ENCODE results near the gene TTC39B.

TTC39B gene

GRCh38 chr9:15115702-15116101 is 191.3 kb downstream of the TTC39B start:
- TF ChIP-seq SCRT1 (tag by site-specific recombination; IDR thresholded peaks at IDR 0.05; ENCODE audit: borderline replicate concordance) (no peak), ZNF157 (tag by site-specific recombination; IDR thresholded peaks at IDR 0.05) (no peak), ZNF221 (tag by site-specific recombination; IDR thresholded peaks at IDR 0.05; ENCODE audit: borderline replicate concordance) (no peak), MEIS1 (CRISPR knock-in tag; IDR thresholded peaks at IDR 0.05; ENCODE audit: borderline replicate concordance) (no peak), ZBTB26 (tag by site-specific recombination; optimal IDR thresholded peaks at IDR 0.05) (no peak), ZNF223 (tag by site-specific recombination; IDR thresholded peaks at IDR 0.05) (no peak), ZNF677 (tag by site-specific recombination; IDR thresholded peaks at IDR 0.05) (no peak), ZNF600 (tag by site-specific recombination; IDR thresholded peaks at IDR 0.05) (no peak), YY2 (tag by site-specific recombination; IDR thresholded peaks at IDR 0.05) (no peak), ZNF362 (tag by site-specific recombination; IDR thresholded peaks at IDR 0.05) (no peak), KLF1 (tag by site-specific recombination; IDR thresholded peaks at IDR 0.05) (no peak), REPIN1 (tag by site-specific recombination; IDR thresholded peaks at IDR 0.05; ENCODE audit: low read depth) (no peak), ZNF114 (tag by site-specific recombination; IDR thresholded peaks at IDR 0.05) (no peak), ZBTB21 (tag by site-specific recombination; IDR thresholded peaks at IDR 0.05) (no peak)
- TF ChIP-seq, protein P1, sequence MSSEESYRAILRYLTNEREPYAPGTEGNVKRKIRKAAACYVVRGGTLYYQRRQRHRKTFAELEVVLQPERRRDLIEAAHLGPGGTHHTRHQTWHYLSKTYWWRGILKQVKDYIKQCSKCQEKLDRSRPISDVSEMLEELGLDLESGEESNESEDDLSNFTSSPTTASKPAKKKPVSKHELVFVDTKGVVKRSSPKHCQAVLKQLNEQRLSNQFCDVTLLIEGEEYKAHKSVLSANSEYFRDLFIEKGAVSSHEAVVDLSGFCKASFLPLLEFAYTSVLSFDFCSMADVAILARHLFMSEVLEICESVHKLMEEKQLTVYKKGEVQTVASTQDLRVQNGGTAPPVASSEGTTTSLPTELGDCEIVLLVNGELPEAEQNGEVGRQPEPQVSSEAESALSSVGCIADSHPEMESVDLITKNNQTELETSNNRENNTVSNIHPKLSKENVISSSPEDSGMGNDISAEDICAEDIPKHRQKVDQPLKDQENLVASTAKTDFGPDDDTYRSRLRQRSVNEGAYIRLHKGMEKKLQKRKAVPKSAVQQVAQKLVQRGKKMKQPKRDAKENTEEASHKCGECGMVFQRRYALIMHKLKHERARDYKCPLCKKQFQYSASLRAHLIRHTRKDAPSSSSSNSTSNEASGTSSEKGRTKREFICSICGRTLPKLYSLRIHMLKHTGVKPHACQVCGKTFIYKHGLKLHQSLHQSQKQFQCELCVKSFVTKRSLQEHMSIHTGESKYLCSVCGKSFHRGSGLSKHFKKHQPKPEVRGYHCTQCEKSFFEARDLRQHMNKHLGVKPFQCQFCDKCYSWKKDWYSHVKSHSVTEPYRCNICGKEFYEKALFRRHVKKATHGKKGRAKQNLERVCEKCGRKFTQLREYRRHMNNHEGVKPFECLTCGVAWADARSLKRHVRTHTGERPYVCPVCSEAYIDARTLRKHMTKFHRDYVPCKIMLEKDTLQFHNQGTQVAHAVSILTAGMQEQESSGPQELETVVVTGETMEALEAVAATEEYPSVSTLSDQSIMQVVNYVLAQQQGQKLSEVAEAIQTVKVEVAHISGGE (tag by site-specific recombination; conservative IDR thresholded peaks at IDR 0.05; ENCODE audit: low read depth) = no peak
- no peak overlapping the region for H3K4me3 ChIP-seq (ENCODE audit: low read depth, low read length)
- H3K9me3 ChIP-seq (ENCODE audit: control insufficient read depth, insufficient read depth, low read depth, low read length) = no peaks in the 10 kb centered on the region
- 0 out of 2 replicates have a peak, but pooled peaks cover 3% of the 10 kb centered on the region for H3K4me1 ChIP-seq (ENCODE audit: control insufficient read depth, insufficient read depth, low read length)
- H3K36me3 ChIP-seq (ENCODE audit: control insufficient read depth in 2 of 2, insufficient read depth in 1 of 2, low read length in 2 of 2) = no peaks in the 10 kb centered on the region
- H3K27ac ChIP-seq (ENCODE audit: extremely low read depth, low read depth, low read length) = no peak overlapping the region
- CTCF ChIA-PET = interaction anchor here (1.3 to 3.0 kb wide), 3 partner anchors 11 to 19 kb away, joined by 5 to 21 read pairs (median 6); no protein-coding TSS in a partner anchor
- POLR2A ChIA-PET = no interaction called here

DNA sequence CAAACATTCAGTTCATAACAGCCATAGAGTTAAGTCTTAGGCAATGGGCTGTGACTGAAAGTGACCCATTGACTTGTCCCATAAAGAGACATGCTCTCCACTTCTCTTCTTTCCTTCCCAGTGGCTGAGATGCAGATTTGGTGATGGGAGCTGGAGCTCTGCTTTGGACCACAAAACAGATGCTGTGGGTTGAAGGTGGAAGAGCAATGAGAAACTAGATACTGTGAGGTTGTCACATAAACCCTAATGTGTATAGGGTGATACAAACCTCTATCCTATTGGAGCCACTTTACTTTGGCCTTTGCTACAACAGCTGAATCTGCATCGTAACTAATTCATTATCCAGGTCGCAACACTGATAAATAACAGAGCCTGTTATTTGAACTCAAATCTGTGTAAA is 192.0 kb downstream of the TTC39B start:
- ChIA-PET POLR2A (no interaction called here), CTCF (interaction anchor here (1.2 to 3.0 kb wide), 3 partner anchors 10 to 20 kb away, joined by 3 to 21 read pairs (median 6); no protein-coding TSS in a partner anchor)
- H3K36me3 ChIP-seq (ENCODE audit: control insufficient read depth in 2 of 2, insufficient read depth in 1 of 2, low read length in 2 of 2) = no peaks in the 10 kb centered on the region
- no peak overlapping the region for H3K4me3 ChIP-seq (ENCODE audit: low read depth, low read length)
- no peaks in the 10 kb centered on the region for H3K9me3 ChIP-seq (ENCODE audit: control insufficient read depth, insufficient read depth, low read depth, low read length)
- H3K4me1 ChIP-seq (ENCODE audit: control insufficient read depth, insufficient read depth, low read length) = 0 out of 2 replicates have a peak, but pooled peaks cover 3% of the 10 kb centered on the region
- H3K27ac ChIP-seq (ENCODE audit: extremely low read depth, low read depth, low read length) = no peak overlapping the region
- TF ChIP-seq ZSCAN16 (tag by site-specific recombination; IDR thresholded peaks at IDR 0.05) (no peak), IKZF3 (tag by site-specific recombination; IDR thresholded peaks at IDR 0.05) (no peak), EGR2 (tag by site-specific recombination; IDR thresholded peaks at IDR 0.05; ENCODE audit: low read depth) (no peak), ZNF398 (tag by site-specific recombination; IDR thresholded peaks at IDR 0.05) (no peak), ZNF280C (tag by site-specific recombination; IDR thresholded peaks at IDR 0.05) (no peak), ZNF350 (tag by site-specific recombination; IDR thresholded peaks at IDR 0.05) (no peak), ZNF514 (tag by site-specific recombination; IDR thresholded peaks at IDR 0.05) (no peak), ZNF777 (tag by site-specific recombination; IDR thresholded peaks at IDR 0.05; ENCODE audit: borderline replicate concordance) (no peak), KLF8 (tag by site-specific recombination; IDR thresholded peaks at IDR 0.05) (no peak)
- TF ChIP-seq, protein P2, sequence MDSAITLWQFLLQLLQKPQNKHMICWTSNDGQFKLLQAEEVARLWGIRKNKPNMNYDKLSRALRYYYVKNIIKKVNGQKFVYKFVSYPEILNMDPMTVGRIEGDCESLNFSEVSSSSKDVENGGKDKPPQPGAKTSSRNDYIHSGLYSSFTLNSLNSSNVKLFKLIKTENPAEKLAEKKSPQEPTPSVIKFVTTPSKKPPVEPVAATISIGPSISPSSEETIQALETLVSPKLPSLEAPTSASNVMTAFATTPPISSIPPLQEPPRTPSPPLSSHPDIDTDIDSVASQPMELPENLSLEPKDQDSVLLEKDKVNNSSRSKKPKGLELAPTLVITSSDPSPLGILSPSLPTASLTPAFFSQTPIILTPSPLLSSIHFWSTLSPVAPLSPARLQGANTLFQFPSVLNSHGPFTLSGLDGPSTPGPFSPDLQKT (IDR thresholded peaks at IDR 0.05; ENCODE audit: borderline replicate concordance, low read depth, low read length) = no peak
